NCI-H187 (cell line): ENCODE data around the gene TTC28.
"Not testable (repeated sequence)": the region's sequence is repeated elsewhere in the genome, so short reads cannot be mapped to it uniquely, and the experiment has no call there.

ENCODE experiments used
- DNase-seq, 2 experiments: peaks; one replicate each; lab custom pipeline; 2025; lab: John Stamatoyannopoulos, UW

TTC28 gene

DNA sequence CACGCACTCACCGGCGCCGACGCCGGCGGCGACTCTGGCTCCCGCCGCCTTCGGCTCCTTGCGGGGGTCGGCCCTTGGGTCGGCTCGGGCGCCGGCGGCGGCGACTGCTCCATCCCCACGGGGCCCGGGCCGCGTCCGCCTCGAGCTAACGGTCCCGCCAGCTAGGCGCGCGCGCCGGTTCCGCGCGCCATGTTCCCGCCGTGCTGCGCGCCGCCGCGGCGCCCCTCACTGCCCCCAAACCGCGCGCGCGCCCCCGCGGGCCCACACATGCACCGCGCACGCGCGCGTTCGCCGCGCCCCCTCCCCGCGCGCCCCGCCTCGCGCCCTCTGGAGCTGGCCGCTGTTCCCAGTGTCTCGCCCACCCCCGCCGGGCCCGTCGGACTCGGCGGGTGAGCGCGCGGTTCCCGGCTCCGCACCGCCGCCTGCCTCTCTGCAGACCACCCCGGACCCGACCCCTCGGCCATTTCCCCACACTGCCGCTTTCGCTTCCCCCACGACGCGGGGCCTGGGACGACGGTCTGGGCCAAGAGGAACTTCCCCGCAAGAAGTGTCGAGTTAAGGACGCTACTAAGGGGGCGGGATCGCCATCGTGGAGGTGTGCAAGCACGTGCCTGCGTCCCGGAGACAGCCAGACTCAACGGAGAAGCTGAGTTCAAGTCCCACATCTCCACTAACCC lies at the start of gene TTC28:
Gene TTC28, minus strand, starts transcription at position 230 of the 677 bp plus-strand sequence. Its CDS starts 117 bp downstream, at position 113.
- DNase-seq = peak; percentile 18 to 38

DNA sequence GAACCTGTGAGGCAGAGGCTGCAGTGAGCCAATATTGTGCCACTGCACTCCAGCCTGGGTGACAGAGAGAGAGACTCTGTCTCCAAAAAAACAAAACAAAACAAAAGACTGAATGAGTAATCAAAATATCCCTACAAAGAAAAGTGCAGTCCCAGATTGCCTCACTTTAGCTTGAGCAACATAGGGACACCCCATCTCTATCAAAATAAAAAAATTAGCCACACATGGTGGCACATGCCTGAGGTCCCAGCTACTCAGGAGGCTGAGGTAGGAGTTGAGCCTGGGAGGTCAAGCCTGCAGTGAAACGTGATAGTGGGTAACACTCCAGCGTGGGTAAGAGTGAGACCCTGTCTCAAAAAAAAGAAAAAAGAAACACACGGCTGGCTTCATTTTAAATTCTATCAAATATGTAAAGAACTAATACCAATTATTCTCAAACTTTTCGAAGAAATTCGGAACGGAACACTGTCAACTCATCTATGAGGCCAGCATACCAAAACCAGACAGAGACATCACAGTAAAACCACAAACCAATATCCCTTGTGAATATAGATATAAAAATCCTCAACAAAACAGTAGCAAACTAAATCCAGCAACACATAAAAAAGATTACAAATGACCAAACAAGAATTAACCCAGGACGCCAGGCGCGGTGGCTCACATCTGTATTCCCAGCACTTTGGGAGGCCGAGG lies 49.1 kb upstream of the TTC28 start:
- DNase-seq = no peak

DNA sequence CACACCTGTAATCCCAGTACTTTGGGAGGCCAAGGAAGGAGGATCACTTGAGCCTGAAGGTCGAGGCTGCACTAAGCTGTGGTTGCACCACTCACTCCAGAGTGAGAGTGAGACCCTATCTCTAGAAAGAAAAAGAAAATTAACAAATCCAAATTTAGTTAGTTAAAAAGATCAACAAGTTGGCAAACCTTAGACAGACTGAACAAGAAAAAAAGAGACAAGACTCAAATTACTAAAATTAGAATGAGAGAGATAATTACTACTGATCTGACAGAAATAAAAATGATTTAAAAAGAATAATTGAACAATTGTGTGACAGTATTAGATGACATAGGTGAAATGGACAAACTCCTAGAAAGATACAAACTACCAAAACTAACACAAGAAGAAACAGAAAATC lies 48.4 kb upstream of the TTC28 start:
- no peak for DNase-seq

DNA sequence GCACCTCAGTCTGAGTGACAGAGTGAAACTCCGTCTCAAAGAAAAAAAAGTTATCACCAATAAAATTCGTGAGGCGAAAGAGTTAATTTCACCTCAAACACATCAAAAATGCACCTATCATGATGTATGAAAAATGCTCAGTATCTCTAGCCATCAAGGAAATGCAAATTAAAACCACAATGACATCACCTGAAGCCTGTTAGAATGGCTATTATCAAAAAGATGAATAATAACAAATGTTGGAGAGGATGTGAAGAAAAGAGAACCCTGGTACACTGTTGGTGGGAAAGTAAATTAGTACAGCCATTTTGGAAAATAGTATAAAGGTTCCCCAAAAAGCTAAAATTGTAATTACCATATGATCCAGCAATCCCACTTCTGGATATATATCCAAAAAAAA lies 38.4 kb upstream of the TTC28 start:
- DNase-seq = no peak

DNA sequence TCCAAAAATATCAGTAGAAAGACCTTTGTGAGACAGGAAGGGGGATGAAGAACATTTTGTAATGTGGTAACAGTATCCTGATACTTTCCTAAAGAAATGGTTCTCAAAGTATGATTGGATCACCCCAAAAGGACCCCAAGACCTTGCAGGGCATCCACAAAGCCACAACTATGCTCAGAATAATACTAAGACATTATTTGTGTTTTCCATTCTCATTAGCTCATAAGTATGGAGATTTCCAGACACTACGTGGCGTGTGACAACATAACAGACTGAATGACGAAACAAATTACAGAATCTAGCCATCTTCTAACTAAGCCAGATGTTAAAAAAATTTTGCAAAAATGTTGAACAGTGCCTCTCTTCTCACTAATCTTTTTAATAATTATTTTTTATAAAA lies 37.0 kb upstream of the TTC28 start:
- DNase-seq = no peak

DNA sequence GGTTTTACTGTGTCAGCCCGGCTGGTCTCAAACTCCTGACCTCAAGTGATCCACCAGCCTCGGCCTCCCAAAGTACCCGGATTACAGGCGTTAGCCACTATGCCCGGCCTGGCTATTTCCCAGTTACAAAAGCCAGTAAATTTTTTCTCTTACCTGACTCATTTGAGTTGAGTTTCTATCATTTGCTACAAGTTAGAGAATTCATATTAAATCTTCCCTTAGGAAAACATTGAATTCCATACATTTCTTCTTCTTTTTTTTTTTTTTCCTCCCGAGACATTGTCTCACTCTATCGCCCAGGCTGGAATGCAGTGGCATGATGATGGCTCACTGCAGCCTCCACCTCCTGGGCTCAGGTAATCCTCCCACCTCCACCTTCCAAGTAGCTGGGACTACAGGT lies 36.0 kb upstream of the TTC28 start:
- DNase-seq = no peak

DNA sequence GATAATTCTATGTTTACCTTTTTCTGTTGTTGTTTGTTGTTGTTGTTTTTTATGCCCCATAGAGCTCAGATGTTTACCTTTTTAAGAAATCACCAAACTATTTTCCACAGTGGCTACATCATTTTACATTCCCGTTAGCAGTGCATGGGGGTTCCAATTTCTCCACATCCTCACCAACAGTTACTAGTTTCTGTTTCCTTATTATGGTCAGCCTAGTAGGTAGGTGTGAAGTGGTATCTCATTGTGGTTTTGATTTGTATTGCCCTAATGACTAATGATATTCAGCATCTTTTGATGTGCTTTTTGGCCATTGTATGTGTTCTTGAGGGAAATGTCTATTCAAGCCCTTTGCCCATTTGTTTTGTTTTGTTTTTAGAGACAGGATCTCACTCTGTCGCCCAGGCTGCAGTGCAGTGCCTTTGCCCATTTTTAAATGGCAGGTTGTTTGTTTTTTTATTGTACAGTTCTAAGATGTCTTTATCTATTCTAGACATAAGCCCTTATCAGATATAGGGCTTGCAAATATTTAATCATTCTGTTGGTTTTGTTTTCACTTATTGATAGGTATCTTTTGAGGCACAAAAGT lies 34.5 kb upstream of the TTC28 start:
- no peak for DNase-seq

DNA sequence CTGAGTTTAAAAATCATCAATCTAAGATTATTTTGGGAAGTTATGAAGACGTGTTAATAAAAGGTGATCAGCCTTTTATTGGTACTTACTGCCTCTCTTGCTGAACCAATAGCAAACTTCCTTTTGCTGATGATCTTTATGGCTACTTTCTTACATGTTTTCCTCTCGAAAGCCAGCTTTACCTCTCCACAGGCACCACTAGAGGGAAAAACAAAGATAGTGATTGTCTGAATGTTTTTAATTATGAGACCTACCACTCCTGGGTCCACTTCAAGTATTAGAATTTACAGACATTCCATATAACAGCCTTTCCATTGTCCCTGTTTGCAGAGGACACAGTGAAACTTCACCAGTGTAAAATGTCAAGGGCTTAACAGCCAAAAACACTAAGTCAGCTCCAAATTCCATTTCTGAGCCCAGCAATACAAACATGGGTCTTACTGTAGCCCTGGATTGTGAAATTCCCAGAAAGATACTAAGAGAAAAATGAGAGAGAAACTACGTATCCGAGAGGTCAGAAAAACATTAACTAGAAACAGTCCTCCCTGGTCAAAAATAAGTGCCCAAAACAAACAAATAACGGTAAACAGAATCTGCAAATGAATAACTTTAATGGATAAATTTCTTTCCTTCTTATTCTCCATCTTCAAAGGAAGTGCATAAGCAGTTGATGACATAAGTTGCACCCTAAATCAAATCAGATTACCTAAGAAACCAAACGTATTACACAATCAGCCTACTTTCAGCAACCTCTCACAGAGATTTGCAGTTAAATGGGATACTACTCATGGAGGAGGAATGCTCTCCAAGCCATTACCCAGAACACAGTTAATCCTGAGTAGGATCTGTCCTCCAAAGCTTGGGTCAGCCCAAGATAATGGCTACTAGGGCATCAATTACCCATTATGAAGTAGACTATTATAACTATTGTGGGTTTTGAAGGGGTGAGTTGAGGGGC lies 32.5 kb upstream of the TTC28 start:
- DNase-seq = no peak

DNA sequence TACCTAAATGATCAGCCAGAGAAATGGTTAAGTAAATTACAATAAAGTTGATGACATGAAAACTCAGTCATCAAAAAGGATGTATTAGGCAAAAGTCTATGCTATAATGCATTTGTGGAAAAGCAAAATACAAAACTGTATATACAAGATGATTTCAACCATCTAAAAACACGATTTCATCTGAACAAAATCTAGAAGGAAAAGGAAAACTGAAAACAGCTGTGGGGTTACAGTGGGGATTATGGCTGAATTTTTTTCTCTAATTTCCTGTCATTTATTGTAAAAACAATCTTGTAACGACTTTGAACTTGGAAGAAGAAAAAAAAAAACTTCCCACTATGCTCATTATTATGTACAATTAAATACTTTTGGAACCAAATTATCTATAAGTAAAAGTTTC lies 31.7 kb upstream of the TTC28 start:
- no peak for DNase-seq

DNA sequence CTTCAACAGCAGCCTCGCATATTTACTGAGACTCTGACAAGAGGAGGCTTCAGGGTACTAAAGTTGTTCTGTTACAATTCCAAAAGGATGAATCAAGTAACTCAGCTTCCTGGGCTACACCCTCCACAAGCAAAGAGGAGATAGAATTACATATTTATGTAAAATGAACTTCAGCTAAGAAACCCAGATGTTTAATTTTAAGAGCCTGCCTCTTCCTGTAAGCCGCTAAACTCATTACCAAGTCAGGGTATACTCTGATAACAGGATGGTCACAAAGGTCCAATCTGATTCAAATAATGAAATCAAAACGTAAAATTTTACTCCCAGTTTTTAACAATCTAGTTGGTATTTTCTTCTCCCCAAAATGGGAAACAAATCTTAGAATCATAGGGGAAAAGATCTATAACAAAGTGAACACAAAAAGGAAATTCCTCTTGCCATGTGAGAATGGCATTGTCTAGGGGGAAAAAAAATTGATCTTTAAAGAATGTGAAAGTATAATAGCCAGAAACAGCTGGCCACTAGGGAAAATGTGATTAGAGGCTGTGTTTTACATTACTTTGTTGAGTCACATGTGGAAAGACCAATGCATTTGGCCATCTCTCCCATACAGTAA lies 31.0 kb upstream of the TTC28 start:
- DNase-seq = no peak

DNA sequence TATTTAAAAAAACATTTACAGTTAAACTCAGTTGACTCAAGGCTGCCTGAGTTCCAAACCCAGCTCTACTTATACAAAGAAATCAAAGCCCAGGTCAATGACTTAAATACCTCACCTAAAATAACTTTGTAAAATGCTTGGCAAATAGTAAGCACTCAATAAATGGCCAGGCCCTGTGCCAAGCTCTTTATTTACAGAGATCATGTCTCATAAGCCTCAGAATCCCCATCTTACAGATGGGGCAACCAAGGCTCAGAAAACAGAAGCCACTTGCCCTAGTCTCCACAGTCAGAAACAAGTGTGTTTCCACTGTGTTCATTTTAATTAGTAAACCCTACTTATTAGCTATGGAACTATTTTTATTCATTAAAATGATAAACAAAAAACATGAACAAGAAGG lies 30.5 kb upstream of the TTC28 start:
- DNase-seq = no peak

DNA sequence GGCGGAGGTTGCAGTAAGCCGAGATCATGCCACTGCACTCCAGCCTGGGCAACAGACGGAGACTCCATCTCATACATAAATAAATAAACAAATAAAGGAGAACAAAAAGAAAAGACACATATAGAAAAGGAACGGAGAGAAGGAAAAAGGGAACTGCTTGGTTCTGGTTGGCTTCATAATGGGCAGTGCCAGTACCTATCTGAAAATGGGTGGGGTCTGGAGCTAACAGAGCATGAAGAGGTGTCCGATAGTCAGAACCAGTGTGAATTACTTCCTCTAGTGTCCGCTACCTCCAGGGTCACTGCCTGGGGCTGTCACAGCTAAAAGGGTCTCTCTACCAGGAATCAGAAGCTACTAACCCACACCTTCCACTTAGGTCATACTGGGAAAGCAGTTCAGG lies 27.2 kb upstream of the TTC28 start:
- no peak for DNase-seq

DNA sequence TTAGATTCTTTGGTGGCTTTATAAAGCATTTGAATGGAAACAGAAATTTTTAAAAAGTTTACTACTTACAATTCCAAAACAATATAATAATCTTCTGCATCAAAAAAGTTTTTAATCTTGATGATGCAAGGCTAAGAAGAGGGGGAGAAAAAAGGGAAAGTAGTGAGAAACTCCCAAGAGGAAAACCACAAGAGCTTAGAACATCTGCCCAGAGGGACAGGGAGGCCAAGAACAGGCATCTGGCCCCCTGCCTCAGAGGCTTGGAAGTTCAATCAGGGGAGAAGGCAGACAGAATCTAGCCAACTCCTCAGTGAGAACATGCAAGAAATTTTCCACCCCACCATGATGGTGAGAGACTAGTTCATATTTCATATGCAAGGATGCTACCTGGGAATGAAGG lies 23.8 kb upstream of the TTC28 start:
- DNase-seq = no peak

DNA sequence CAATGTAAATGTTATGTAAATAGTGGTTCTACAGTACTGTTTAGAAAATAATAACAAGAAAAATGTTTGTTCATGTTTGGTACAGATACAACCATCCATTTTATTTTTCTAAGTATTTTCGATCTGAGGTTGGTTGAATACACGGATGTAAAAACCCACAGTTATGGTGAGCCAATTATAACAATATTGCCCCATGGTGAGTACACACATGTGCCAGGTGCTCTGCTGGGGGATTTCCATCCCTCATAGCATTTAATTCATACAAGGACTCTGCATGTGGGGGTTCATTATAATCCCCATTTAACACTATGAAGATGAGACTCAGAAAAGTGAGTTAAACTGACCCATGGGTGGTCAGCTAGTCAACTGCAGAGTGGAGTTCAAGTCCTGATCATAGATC lies 23.3 kb upstream of the TTC28 start:
- no peak for DNase-seq

DNA sequence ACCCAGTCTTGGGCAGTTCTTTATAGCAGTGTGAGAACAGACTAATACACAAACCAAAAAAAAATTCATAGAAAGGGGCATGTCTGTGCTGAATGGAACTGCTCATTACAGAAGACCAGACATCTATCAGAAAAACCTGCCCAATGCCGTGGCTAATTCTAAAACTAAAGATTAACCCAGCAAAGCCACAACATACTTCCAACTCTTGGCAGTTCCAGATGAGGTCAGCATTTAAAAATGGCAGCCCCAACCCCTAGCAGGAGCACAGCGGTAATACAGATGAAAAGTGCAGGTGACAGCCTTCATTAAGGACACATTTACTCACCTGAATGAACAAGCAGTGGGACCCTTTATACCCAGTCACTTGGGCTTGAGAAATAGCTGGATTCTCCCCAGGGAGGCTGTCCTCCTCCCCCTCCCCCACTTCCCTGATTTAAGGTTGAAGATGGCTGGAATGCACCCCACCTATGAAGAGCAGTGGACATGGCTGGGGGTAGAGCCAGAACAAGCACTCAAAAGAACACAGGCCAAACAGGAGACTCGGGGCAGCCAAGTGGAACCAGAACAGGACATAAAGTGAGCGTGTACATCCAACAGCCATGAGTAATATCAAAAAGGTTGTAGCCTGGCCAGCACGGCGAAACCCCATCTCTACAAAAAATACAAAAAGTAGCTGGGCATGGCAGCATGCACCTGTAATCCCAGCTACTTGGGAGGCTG lies 13.6 kb upstream of the TTC28 start:
- DNase-seq = not testable (repeated sequence)

DNA sequence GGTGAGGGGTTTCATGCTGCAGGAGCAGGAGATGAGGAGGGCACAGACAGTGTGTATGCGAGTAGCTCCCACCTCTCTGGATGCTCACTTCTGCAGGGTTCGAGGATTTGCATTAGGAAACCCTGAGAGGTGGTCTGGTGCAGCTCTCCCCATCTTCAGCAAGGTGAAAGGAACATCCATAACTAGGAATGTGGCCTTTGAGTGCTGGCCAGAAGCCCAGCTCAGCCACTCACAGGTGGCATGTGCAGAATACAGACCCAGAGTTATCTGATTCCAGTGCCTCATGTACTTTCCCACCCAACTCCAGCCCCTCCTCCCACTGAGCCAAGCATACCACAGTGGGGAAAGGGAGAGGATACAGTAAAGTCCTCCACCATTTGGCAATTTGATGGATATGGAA lies 10.2 kb upstream of the TTC28 start:
- DNase-seq = not testable (repeated sequence)

DNA sequence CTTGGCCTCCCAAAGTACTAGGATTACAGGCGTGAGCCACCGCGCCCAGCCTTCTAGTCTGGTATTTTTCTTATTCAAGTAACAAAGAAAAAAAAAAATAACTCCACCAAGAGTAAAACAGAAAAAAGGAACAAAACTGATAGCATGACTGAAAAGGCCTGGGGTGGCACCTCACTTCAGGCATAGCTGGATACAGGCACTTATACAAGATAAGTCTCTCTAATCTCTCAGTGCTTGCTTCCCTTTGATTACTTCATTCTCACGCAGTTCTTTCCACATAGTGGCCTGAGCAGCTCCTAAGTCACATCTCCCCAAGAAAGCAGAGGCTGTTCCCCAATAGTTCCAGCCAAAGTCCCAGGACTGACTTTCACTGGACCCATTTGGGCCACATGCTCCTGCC lies 3.3 kb upstream of the TTC28 start:
- DNase-seq = not testable (repeated sequence)

DNA sequence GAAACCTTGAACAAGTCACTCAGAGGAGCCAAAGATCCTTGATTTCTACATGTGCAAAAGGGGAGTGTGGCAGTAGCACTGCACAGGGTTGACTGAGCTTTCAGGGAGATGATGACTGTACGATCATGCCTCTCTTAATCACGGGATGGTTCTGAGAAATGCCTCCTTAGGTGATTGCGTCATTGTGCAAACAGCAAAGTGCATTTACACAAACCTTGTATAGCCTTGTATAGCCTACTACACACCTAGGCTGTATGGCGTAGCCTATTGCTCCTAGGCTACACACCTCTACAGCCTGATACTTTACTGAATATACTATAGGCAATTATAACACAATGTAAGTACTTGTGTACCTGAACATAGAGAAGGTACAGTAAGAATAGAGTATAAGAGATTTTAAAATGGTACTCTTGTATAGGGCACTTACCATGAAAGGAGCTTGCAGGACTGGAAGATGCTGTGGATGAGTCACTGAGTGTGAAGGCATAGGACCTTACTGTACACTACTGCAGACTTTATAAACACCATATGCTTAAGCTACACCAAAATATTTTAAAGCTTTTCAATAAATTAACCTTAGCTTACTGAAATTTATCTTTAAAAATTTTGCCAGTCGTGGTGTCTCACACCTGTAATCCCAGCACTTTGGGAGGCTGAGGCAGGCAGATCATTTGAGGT lies 1.3 kb upstream of the TTC28 start:
- DNase-seq = not testable (repeated sequence)

DNA sequence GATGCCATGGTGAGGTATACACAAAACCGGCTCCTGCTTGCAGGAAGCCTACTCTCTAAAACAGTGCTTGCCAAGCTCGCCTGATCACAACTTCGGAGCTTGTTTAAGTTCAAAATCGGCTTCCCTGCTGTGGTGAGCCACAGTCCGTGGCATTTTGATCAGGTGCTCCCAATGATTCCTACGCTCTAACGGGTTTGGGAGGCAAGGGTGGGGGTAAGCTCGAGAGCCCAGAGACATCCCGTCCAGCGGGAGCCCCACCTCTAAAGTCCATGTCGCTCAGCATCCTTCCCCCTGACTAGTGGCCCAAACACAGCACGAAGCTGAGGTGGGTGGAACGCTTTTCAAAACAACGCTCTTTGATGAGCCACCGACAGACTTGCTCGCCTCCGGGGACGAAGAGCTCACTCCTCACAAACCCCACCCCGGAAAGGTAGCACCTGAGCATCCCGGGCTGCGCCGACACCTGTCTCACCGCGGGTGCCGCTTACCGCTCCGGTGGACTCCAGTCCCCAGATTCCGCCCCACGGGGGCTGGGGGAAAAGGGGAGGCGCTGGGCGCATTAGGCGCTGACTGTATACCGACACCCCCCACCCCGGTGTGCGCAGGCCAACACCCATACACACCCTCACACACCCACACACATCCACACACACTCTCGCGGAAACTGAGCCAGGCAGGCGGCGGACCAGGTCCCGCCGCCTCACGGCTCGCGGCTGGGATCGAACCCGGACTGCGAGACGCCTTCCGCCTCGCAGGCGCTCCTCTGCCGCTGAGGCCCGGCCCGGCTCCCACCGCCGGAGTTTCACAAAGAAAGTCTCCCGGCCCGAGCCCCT lies 646 bp downstream of the TTC28 start:
- DNase-seq = not testable (repeated sequence)

DNA sequence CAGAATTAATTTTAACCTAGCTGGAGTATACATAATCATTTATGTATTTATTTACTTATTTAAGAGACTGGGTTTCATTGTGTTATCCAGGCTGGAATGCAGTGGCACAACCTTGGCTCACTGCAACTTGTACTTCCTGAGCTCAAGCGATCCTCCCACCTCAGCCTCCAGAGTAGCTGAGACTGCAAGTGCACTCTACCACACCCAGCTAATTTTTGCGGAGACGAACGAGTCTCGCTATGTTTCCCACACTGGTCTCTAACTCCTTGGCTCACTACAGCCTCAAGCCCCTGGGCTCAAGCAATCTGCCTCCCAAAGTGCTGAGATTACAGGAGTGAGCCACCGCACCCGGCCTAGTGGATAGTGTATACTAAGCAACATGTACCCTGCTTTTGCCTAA lies 1.5 kb downstream of the TTC28 start:
- not testable (repeated sequence) for DNase-seq
